Parathyroid adenoma (tissue), 2 donors: ENCODE data around the gene SHISA4.

Experiments used
- H2AFZ ChIP-seq: fragments of 300-600 bp; sonication (generic); one replicate; pipeline ENCODE4 v1.7.0; 2017; ENCODE audit warnings: antibody characterized with exemption, mild to moderate bottlenecking
- H3K27ac ChIP-seq: fragments of 300-600 bp; sonication (generic); one replicate; pipeline ENCODE4 v1.7.0; 2017
- H3K27me3 ChIP-seq: fragments of 300-600 bp; sonication (generic); one replicate; pipeline ENCODE4 v1.7.0; 2017; ENCODE audit warnings: low read length; ENCODE audit not compliant: control insufficient read depth, insufficient read depth
- H3K36me3 ChIP-seq: fragments of 300-600 bp; sonication (generic); one replicate; pipeline ENCODE4 v1.7.0; 2017; ENCODE audit warnings: low read length; ENCODE audit not compliant: control insufficient read depth, insufficient read depth
- H3K4me1 ChIP-seq: fragments of 300-600 bp; sonication (generic); one replicate; pipeline ENCODE4 v1.7.0; 2017; ENCODE audit warnings: control low read depth
- H3K4me2 ChIP-seq: fragments of 300-600 bp; sonication (generic); one replicate; pipeline ENCODE4 v1.7.0; 2017; ENCODE audit warnings: low read length
- H3K4me3 ChIP-seq: fragments of 300-600 bp; sonication (generic); one replicate; pipeline ENCODE4 v1.7.0; 2017; ENCODE audit warnings: low read depth, low read length
- H3K79me2 ChIP-seq: fragments of 300-600 bp; sonication (generic); one replicate; pipeline ENCODE4 v1.7.0; 2017; ENCODE audit warnings: control low read depth
- H3K9ac ChIP-seq: fragments of 300-600 bp; sonication (generic); one replicate; pipeline ENCODE4 v1.7.0; 2017; ENCODE audit warnings: mild to moderate bottlenecking
- H3K9me3 ChIP-seq: fragments of 300-600 bp; sonication (generic); one replicate; pipeline ENCODE4 v1.7.0; 2017; ENCODE audit warnings: low read length; ENCODE audit not compliant: control insufficient read depth
- CTCF ChIP-seq: fragments of 300-600 bp; sonication (generic); IDR thresholded peaks from one replicate; pipeline ENCODE4 v1.7.0; 2017; ENCODE audit warnings: antibody characterized with exemption, mild to moderate bottlenecking
- donor health status: primary hyperparathyroidism.

Gene SHISA4

GRCh38 chr1:201842472-201843027, 46.1 kb upstream of the SHISA4 start:
- Histone ChIP-seq H3K9me3 (no peaks in the 10 kb centered on the region), H3K36me3 (no peaks in the 10 kb centered on the region), H2AFZ (no peak overlapping the region), H3K27ac (no peak overlapping the region), H3K79me2 (peaks cover 2% of the 10 kb centered on the region), H3K4me1 (no peaks in the 10 kb centered on the region), H3K4me3 (no peak overlapping the region), H3K4me2 (no peak overlapping the region), H3K9ac (no peak overlapping the region), H3K27me3 (no peaks in the 10 kb centered on the region)
- no peak for TF ChIP-seq CTCF

GRCh38 chr1:201845331-201846083, 43.2 kb upstream of the SHISA4 start:
- H3K27ac ChIP-seq: no peak overlapping the region
- no peaks in the 10 kb centered on the region for H3K79me2 ChIP-seq
- no peaks in the 10 kb centered on the region for H3K9me3 ChIP-seq
- H3K4me3 ChIP-seq: no peak overlapping the region
- H3K4me2 ChIP-seq: no peak overlapping the region
- TF ChIP-seq CTCF: no peak
- H3K9ac ChIP-seq: no peak overlapping the region
- no peaks in the 10 kb centered on the region for H3K36me3 ChIP-seq
- H3K27me3 ChIP-seq: no peaks in the 10 kb centered on the region
- no peak overlapping the region for H2AFZ ChIP-seq
- no peaks in the 10 kb centered on the region for H3K4me1 ChIP-seq

GRCh38 chr1:201847150-201847549, 41.5 kb upstream of the SHISA4 start:
- H3K9ac ChIP-seq: no peak overlapping the region
- TF ChIP-seq CTCF: no peak
- H3K36me3 ChIP-seq: no peaks in the 10 kb centered on the region
- H2AFZ ChIP-seq: no peak overlapping the region
- H3K4me1 ChIP-seq: no peaks in the 10 kb centered on the region
- H3K9me3 ChIP-seq: no peaks in the 10 kb centered on the region
- no peak overlapping the region for H3K4me3 ChIP-seq
- no peaks in the 10 kb centered on the region for H3K79me2 ChIP-seq
- H3K4me2 ChIP-seq: no peak overlapping the region
- no peak overlapping the region for H3K27ac ChIP-seq
- H3K27me3 ChIP-seq: no peaks in the 10 kb centered on the region

DNA sequence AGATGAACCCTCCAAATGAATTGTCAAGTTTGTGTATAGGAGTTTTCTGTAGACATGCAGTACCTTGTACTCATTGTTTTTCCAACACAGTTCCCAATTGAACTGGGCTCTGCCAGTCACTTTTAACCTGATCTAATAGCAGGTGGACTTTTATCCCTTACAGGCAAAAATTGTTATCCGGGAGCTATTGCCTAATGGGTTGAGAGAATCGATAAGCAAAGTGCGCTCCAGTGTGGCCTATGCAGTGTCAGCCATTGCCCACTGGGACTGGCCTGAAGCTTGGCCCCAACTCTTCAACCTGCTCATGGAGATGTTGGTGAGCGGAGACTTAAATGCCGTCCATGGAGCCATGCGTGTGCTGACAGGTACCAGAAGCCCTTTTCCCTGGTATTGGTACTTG, 40.5 kb upstream of the SHISA4 start:
- no peak overlapping the region for H2AFZ ChIP-seq
- no peaks in the 10 kb centered on the region for H3K27me3 ChIP-seq
- TF ChIP-seq CTCF: no peak
- no peak overlapping the region for H3K9ac ChIP-seq
- no peak overlapping the region for H3K4me3 ChIP-seq
- no peaks in the 10 kb centered on the region for H3K36me3 ChIP-seq
- no peaks in the 10 kb centered on the region for H3K79me2 ChIP-seq
- no peaks in the 10 kb centered on the region for H3K9me3 ChIP-seq
- H3K27ac ChIP-seq: no peak overlapping the region
- no peaks in the 10 kb centered on the region for H3K4me1 ChIP-seq
- H3K4me2 ChIP-seq: no peak overlapping the region
